OCI-LY3 (cell line): Measurements from ENCODE around the gene MCM6.

Experiments used
- H2AFZ ChIP-seq: fragments of 200-600, 300-600 bp; shearing (Covaris generic); 2 replicates; pipeline ENCODE4 v1.6.0; 2014; ENCODE audit warnings: antibody characterized with exemption, low read depth, low read length
- H3K27ac ChIP-seq: fragments of 200-600, 300-600 bp; sonication (generic); 2 replicates; pipeline ENCODE4 v1.5.1; 2014; ENCODE audit warnings: mild to moderate bottlenecking, low read length, moderate library complexity, mixed read lengths
- H3K27me3 ChIP-seq: fragments of 200-600, 300-600 bp; sonication (generic); 2 replicates; pipeline ENCODE4 v1.6.1; 2014; ENCODE audit warnings: low read depth, low read length, mixed read lengths
- H3K36me3 ChIP-seq: fragments of 200-600, 300-600 bp; sonication (generic); replicated peaks from 2 replicates; pipeline ENCODE3; 2014; ENCODE audit warnings: low read depth, low read length, mixed read lengths
- H3K4me1 ChIP-seq: fragments of 300-600, 200-600 bp; sonication (generic); 2 replicates; pipeline ENCODE4 v1.6.1; 2014; ENCODE audit warnings: low read length, mixed read lengths
- H3K4me2 ChIP-seq: fragments of 200-600, 300-600 bp; sonication (generic); 2 replicates; pipeline ENCODE4 v1.6.1; 2014; ENCODE audit warnings: low read length, mixed read lengths
- H3K4me3 ChIP-seq: fragments of 300-600, 200-600 bp; sonication (generic); 2 replicates; pipeline ENCODE4 v1.5.1; 2014; ENCODE audit warnings: antibody characterized with exemption, mild to moderate bottlenecking, low read length, moderate library complexity
- H3K79me2 ChIP-seq: fragments of 300-600, 200-600 bp; shearing (Covaris generic); 2 replicates; pipeline ENCODE4 v1.6.1; 2014; ENCODE audit warnings: mild to moderate bottlenecking, low read length, mixed read lengths
- H3K9ac ChIP-seq: fragments of 300-600, 200-600 bp; shearing (Covaris generic); 2 replicates; pipeline ENCODE4 v1.6.0; 2014; ENCODE audit warnings: mild to moderate bottlenecking, low read length, moderate library complexity
- H3K9me3 ChIP-seq: fragments of 200-600, 300-600 bp; shearing (Covaris generic); 2 replicates; pipeline ENCODE4 v1.6.1; 2014; ENCODE audit warnings: low read length, mixed read lengths; ENCODE audit not compliant: insufficient read depth
- H4K20me1 ChIP-seq: fragments of 200-600, 300-600 bp; sonication (generic); 2 replicates; pipeline ENCODE4 v1.6.1; 2016; ENCODE audit warnings: low read length, mixed read lengths; ENCODE audit not compliant: insufficient read depth
- EZH2phosphoT487 ChIP-seq: fragments of 200-600 bp; shearing (Covaris generic); IDR thresholded peaks from 2 replicates; pipeline ENCODE4 v1.6.1; 2018; ENCODE audit warnings: antibody characterized with exemption, mixed run types, low read depth
- TF ChIP-seq, protein P1 (sequence below): fragments of 200-600, 300-600 bp; sonication (generic); IDR thresholded peaks from 2 replicates; pipeline ENCODE4 v1.5.1; 2014; ENCODE audit warnings: antibody characterized with exemption, low read length, low read depth

MCM6 gene

DNA sequence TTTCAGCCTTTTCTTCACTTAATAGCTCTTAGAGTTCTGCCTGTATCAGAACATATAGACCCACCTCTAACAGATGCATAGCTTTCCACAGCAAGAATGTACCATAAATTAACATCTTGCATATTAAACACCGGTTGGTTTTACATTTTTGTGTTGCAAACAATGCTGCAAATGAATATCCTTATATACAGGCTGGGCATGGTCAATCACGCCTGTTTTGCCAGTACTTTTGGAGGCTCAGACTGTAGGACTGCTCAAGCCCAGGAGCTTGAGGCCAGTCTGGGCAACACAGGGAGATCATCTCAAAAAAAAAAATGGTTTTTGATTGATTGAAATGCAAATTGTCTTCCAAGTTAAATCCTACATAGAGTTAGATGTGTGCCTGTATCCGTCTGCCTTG, 37.7 kb downstream of the MCM6 start:
- TF ChIP-seq, protein P1, sequence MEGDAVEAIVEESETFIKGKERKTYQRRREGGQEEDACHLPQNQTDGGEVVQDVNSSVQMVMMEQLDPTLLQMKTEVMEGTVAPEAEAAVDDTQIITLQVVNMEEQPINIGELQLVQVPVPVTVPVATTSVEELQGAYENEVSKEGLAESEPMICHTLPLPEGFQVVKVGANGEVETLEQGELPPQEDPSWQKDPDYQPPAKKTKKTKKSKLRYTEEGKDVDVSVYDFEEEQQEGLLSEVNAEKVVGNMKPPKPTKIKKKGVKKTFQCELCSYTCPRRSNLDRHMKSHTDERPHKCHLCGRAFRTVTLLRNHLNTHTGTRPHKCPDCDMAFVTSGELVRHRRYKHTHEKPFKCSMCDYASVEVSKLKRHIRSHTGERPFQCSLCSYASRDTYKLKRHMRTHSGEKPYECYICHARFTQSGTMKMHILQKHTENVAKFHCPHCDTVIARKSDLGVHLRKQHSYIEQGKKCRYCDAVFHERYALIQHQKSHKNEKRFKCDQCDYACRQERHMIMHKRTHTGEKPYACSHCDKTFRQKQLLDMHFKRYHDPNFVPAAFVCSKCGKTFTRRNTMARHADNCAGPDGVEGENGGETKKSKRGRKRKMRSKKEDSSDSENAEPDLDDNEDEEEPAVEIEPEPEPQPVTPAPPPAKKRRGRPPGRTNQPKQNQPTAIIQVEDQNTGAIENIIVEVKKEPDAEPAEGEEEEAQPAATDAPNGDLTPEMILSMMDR, result no peak
- no peak for TF ChIP-seq EZH2phosphoT487
- peaks cover 30% of the 10 kb centered on the region for H3K36me3 ChIP-seq
- H3K4me3 ChIP-seq, result no peak overlapping the region
- H2AFZ ChIP-seq, result no peak overlapping the region
- H3K9ac ChIP-seq, result no peak overlapping the region
- H3K27ac ChIP-seq, result no peak overlapping the region
- no peaks in the 10 kb centered on the region for H3K4me1 ChIP-seq
- H3K9me3 ChIP-seq, result no peaks in the 10 kb centered on the region
- no peaks in the 10 kb centered on the region for H3K79me2 ChIP-seq
- H3K27me3 ChIP-seq, result no peaks in the 10 kb centered on the region
- 0 out of 2 replicates have a peak, but pooled peaks cover 8% of the 10 kb centered on the region for H4K20me1 ChIP-seq
- H3K4me2 ChIP-seq, result no peak overlapping the region

- Histone ChIP-seq H3K27me3 (no peaks in the 10 kb centered on the region), H3K4me2 (no peak within 1 kb of the TSS), H3K9ac (no peak within 1 kb of the TSS), H4K20me1 (0 out of 2 replicates have a peak, but pooled peaks cover 8% of the 10 kb centered on the region), H3K9me3 (no peaks in the 10 kb centered on the region), H3K79me2 (no peaks in the 10 kb centered on the region), H3K4me3 (no peak within 1 kb of the TSS), H3K27ac (no peak within 1 kb of the TSS), H3K36me3 (peaks cover 18% of the 10 kb centered on the region), H3K4me1 (no peaks in the 10 kb centered on the region), H2AFZ (no peak within 1 kb of the TSS)
- no peak for TF ChIP-seq EZH2phosphoT487
- TF ChIP-seq, protein P1, result no peak
Measured at GRCh38 chr2:135836596-135837270, 39.5 kb downstream of the MCM6 start, which contains the start of gene LCT. Gene LCT, minus strand, starts transcription at chr2:135837184. Its CDS starts 15 bp downstream, at chr2:135837169.

- H3K36me3 ChIP-seq, result no peaks in the 10 kb centered on the region
- H3K4me3 ChIP-seq, result no peak overlapping the region
- TF ChIP-seq EZH2phosphoT487, result no peak
- TF ChIP-seq, protein P1, result no peak
- H4K20me1 ChIP-seq, result no peaks in the 10 kb centered on the region
- no peaks in the 10 kb centered on the region for H3K79me2 ChIP-seq
- no peak overlapping the region for H3K27ac ChIP-seq
- H3K27me3 ChIP-seq, result no peaks in the 10 kb centered on the region
- no peak overlapping the region for H3K9ac ChIP-seq
- no peak overlapping the region for H2AFZ ChIP-seq
- no peaks in the 10 kb centered on the region for H3K9me3 ChIP-seq
- no peaks in the 10 kb centered on the region for H3K4me1 ChIP-seq
- H3K4me2 ChIP-seq, result no peak overlapping the region
Measured at GRCh38 chr2:135832891-135833290, 43.4 kb downstream of the MCM6 start.

DNA sequence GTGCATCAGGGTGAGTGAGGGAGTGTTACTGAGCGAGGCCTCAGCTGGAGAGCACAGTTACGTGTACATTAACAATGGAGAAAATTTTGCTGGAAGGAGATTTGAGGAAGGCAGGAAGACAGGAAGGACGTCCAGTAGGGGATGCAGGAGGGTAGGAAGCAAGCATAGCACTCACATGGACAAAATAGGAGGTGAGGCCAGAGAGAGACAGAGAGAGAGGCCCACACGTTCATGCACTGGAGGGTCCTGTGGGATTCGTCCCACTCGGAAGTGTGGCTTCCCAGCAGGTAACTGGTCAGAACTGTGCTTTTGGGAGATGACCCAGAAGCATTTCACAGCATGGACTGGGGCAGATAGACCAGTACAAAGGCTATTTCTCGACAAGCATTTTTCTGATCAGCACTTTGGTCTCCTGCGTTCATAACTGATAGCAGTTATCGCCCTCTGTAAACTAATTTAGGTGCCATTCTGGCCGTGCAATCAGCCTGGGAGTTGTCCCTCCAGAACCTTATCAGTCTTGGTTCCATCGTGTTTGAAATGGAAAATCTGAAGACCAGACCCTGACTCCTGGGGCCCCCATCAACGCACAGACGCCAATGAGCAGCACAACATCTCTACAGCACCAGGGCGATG, 44.9 kb downstream of the MCM6 start:
- Histone ChIP-seq H3K4me1 (no peaks in the 10 kb centered on the region), H4K20me1 (no peaks in the 10 kb centered on the region), H2AFZ (no peak overlapping the region), H3K27me3 (no peaks in the 10 kb centered on the region), H3K9me3 (no peaks in the 10 kb centered on the region), H3K4me2 (no peak overlapping the region), H3K36me3 (no peaks in the 10 kb centered on the region), H3K79me2 (no peaks in the 10 kb centered on the region), H3K27ac (no peak overlapping the region), H3K4me3 (no peak overlapping the region), H3K9ac (no peak overlapping the region)
- TF ChIP-seq, protein P1, result no peak
- no peak for TF ChIP-seq EZH2phosphoT487
